SK-N-SH (cell line): ENCODE data around the gene DPRX. TPM values are rescaled to one million over a fixed set of nuclear protein-coding genes. Genes with fewer than 3 reads are reported as not detected.

Source experiments
- CTCF ChIA-PET: fragments of 300-600, 350-600 bp; formaldehyde crosslinking; extraction: SDS; loops from one replicate; lab custom pipeline; 2021; lab: Yijun Ruan, JAX
- POLR2A ChIA-PET: fragments of 350-600 bp; sonication (Branson Sonifier 250); formaldehyde crosslinking; extraction: SDS; loops from one replicate; lab custom pipeline; 2020; ENCODE audit warnings: antibody characterized with exemption, inconsistent platforms; lab: Yijun Ruan, JAX
- DNase-seq: peaks from one replicate; pipeline ENCODE4 v3.0.0; 2012
- H2AFZ ChIP-seq: fragments of 200-600 bp; sonication (generic); 2 replicates; pipeline ENCODE4 v1.8.1; 2016; ENCODE audit warnings: antibody characterized with exemption, mild to moderate bottlenecking, low read depth
- H3F3A ChIP-seq: fragments of 200-600 bp; sonication (generic); replicated peaks from 2 replicates; pipeline ENCODE3; 2016; ENCODE audit warnings: antibody characterized with exemption, mild to moderate bottlenecking; ENCODE audit not compliant: insufficient read depth
- H3K27ac ChIP-seq, 2 experiments: fragments of 200-500 bp in 1 of 2; fragments of 200-600 bp in 1 of 2; sonication (Bioruptor generic) in 1 of 2; sonication (generic), shearing (Covaris generic) in 1 of 2; 2 replicates each; pipeline versions ENCODE4 v1.5.1 to v1.6.1; 2014 to 2016; ENCODE audit warnings: low read depth in 2 of 2, inconsistent platforms in 1 of 2, low read length in 1 of 2, mild to moderate bottlenecking in 1 of 2, mixed read lengths in 1 of 2
- H3K27me3 ChIP-seq: fragments of 200-600 bp; sonication (generic), shearing (Covaris generic); 2 replicates; pipeline ENCODE4 v1.6.1; 2016; ENCODE audit warnings: mixed run types; ENCODE audit not compliant: insufficient read depth
- H3K36me3 ChIP-seq, 2 experiments: fragments of 200-500 bp in 1 of 2; fragments of 200-600 bp in 1 of 2; sonication (Bioruptor generic) in 1 of 2; sonication (generic) in 1 of 2; replicated peaks in 1 of 2; 2 replicates each; pipeline versions ENCODE3 to v1.5.1; 2014 to 2016; ENCODE audit warnings: low read length in 1 of 2, mild to moderate bottlenecking in 1 of 2; ENCODE audit not compliant: insufficient read depth in 2 of 2, control insufficient read depth in 1 of 2
- H3K4me1 ChIP-seq, 2 experiments: fragments of 200-500 bp in 1 of 2; fragments of 200-600 bp in 1 of 2; sonication (Bioruptor generic) in 1 of 2; sonication (generic), shearing (Covaris generic) in 1 of 2; 2 replicates each; pipeline versions ENCODE4 v1.5.1 to v1.6.1; 2014 to 2016; ENCODE audit warnings: low read depth in 1 of 2, low read length in 1 of 2, mixed run types in 1 of 2; ENCODE audit not compliant: insufficient read depth in 2 of 2, control insufficient read depth in 1 of 2
- H3K4me2 ChIP-seq: fragments of 200-600 bp; sonication (generic), shearing (Covaris generic); 2 replicates; pipeline ENCODE4 v1.6.1; 2017; ENCODE audit warnings: mixed run types
- H3K4me3 ChIP-seq, 2 experiments: fragments of 200-500 bp in 1 of 2; fragments of 200-600 bp in 1 of 2; sonication (Bioruptor generic) in 1 of 2; sonication (generic), shearing (Covaris generic) in 1 of 2; 2 replicates each; pipeline versions ENCODE4 v1.5.1 to v1.8.1; 2014 to 2016; ENCODE audit warnings: low read depth in 2 of 2, inconsistent platforms in 1 of 2, low read length in 1 of 2, mild to moderate bottlenecking in 1 of 2, mixed read lengths in 1 of 2, moderate library complexity in 1 of 2
- H3K79me2 ChIP-seq: fragments of 200-600 bp; sonication (generic); 2 replicates; pipeline ENCODE4 v1.8.1; 2017; ENCODE audit warnings: mild to moderate bottlenecking; ENCODE audit not compliant: insufficient read depth
- H3K9ac ChIP-seq: fragments of 200-600 bp; sonication (generic); 2 replicates; pipeline ENCODE4 v1.6.1; 2017; ENCODE audit warnings: mixed run types
- H3K9me2 ChIP-seq: fragments of 200-600 bp; sonication (generic); 2 replicates; pipeline ENCODE4 v1.6.1; 2017; ENCODE audit warnings: mixed run types
- H3K9me3 ChIP-seq: fragments of 200-600 bp; sonication (generic); 2 replicates; pipeline ENCODE4 v1.6.1; 2017; ENCODE audit warnings: mixed run types, mild to moderate bottlenecking, moderate library complexity
- H4K20me1 ChIP-seq: fragments of 200-600 bp; sonication (generic); 2 replicates; pipeline ENCODE4 v1.6.1; 2017; ENCODE audit warnings: mild to moderate bottlenecking, mixed run types; ENCODE audit not compliant: insufficient read depth
- CTCF ChIP-seq: fragments of 200-600 bp; sonication (generic); IDR thresholded peaks from 2 replicates; pipeline ENCODE4 v1.6.1; 2017; ENCODE audit warnings: antibody characterized with exemption, mild to moderate bottlenecking, moderate library complexity
- ELF1 ChIP-seq: IDR thresholded peaks from 2 replicates; pipeline ENCODE4 v1.4.0; 2012
- EZH2phosphoT487 ChIP-seq: fragments of 200-600 bp; sonication (generic); IDR thresholded peaks from 2 replicates; pipeline ENCODE4 v1.6.1; 2017; ENCODE audit warnings: low read depth, mixed run types, mild to moderate bottlenecking, antibody characterized with exemption, moderate library complexity, borderline replicate concordance
- FOSL2 ChIP-seq: IDR thresholded peaks from 2 replicates; pipeline ENCODE4 v1.4.0; 2012; ENCODE audit warnings: low read depth, mild to moderate bottlenecking, moderate library complexity, borderline replicate concordance
- FOXJ3 ChIP-seq: sonication (generic); formaldehyde crosslinking; IDR thresholded peaks from 2 replicates; pipeline ENCODE4 v1.5.1; 2020; ENCODE audit warnings: mild to moderate bottlenecking, missing genetic modification reagents
- FOXM1 ChIP-seq: IDR thresholded peaks from 2 replicates; pipeline ENCODE4 v1.4.0; 2012; ENCODE audit warnings: low read depth, mild to moderate bottlenecking
- GABPA ChIP-seq: IDR thresholded peaks from 2 replicates; pipeline ENCODE4 v1.4.0; 2012; ENCODE audit warnings: low read depth, mild to moderate bottlenecking
- GATA2 ChIP-seq: sonication (generic); formaldehyde crosslinking; IDR thresholded peaks from 2 replicates; pipeline ENCODE4 v1.5.0; 2020; ENCODE audit warnings: mild to moderate bottlenecking, missing genetic modification reagents
- IRF3 ChIP-seq: fragments of 150-350 bp; IDR thresholded peaks from 2 replicates; pipeline ENCODE4 v1.6.1; 2016; ENCODE audit warnings: mild to moderate bottlenecking, low read depth, low read length
- JUND ChIP-seq: IDR thresholded peaks from 2 replicates; pipeline ENCODE4 v1.4.0; 2012
- MEF2A ChIP-seq: IDR thresholded peaks from 2 replicates; pipeline ENCODE4 v1.4.0; 2012; ENCODE audit warnings: low read depth, borderline replicate concordance
- MXI1 ChIP-seq: IDR thresholded peaks from 2 replicates; pipeline ENCODE4 v1.6.1; 2012; ENCODE audit warnings: mild to moderate bottlenecking, low read depth, low read length, improper control_type of control experiment
- NFIC ChIP-seq: IDR thresholded peaks from 2 replicates; pipeline ENCODE4 v1.4.0; 2012; ENCODE audit warnings: borderline replicate concordance
- POLR2AphosphoS5 ChIP-seq: IDR thresholded peaks from 2 replicates; pipeline ENCODE4 v1.6.1; 2012; ENCODE audit warnings: low read depth, low read length
- RAD21 ChIP-seq: IDR thresholded peaks from 2 replicates; pipeline ENCODE4 v1.6.1; 2012; ENCODE audit warnings: mild to moderate bottlenecking, low read length
- RFX5 ChIP-seq: IDR thresholded peaks from 2 replicates; pipeline ENCODE4 v1.6.1; 2012; ENCODE audit warnings: mild to moderate bottlenecking, improper control_type of control experiment, low read length
- RXRA ChIP-seq: IDR thresholded peaks from 2 replicates; pipeline ENCODE4 v1.4.0; 2012; ENCODE audit warnings: low read depth, mild to moderate bottlenecking, borderline replicate concordance
- SIN3A ChIP-seq: IDR thresholded peaks from 2 replicates; pipeline ENCODE4 v1.6.1; 2012; ENCODE audit warnings: low read depth, mild to moderate bottlenecking, low read length, moderate library complexity, borderline replicate concordance
- TEAD4 ChIP-seq: IDR thresholded peaks from 2 replicates; pipeline ENCODE4 v1.4.0; 2012; ENCODE audit warnings: mild to moderate bottlenecking, borderline replicate concordance; ENCODE audit not compliant: insufficient read depth
- WGBS: methylation state at CpG from one replicate; pipeline ENCODE4 v1.1.6; 2017; ENCODE audit warnings: low lambda C conversion rate; 5-methylcytosine and 5-hydroxymethylcytosine counted together
- polyA plus RNA-seq, 3 experiments: library from polyadenylated mRNA; depleted of rRNA; stranded (reverse); fragments of >200 nt; gene quantifications; 2 replicates each; pipeline ENCODE4 v1.2.3, GENCODE V29; 2012
- TF ChIP-seq, protein P1 (sequence below): IDR thresholded peaks from 2 replicates; pipeline ENCODE4 v1.6.1; 2012; ENCODE audit warnings: mild to moderate bottlenecking, low read depth, low read length, moderate library complexity

DPRX gene
- polyA plus RNA-seq, 1 of the 3 experiments (the other 2 are of a cell fraction), result not detected

- no peak overlapping the region for H2AFZ ChIP-seq
- no peak overlapping the region for H3K4me2 ChIP-seq
- H3K9me2 ChIP-seq, result no peaks in the 10 kb centered on the region
- H3K27ac ChIP-seq, result no peak overlapping the region
- CTCF ChIA-PET, result no interaction called here
- 38% methylated on average over 13 of the region's 13 CpGs for WGBS
- H3K4me3 ChIP-seq, result no peak overlapping the region
- H3F3A ChIP-seq, result no peaks in the 10 kb centered on the region
- no peak for TF ChIP-seq GATA2 (CRISPR knock-in tag)
- no peak for TF ChIP-seq SIN3A
- TF ChIP-seq CTCF, result no peak
- no peak for TF ChIP-seq JUND
- TF ChIP-seq FOSL2, result no peak
- TF ChIP-seq RXRA, result no peak
- no peak for TF ChIP-seq ELF1
- TF ChIP-seq FOXJ3 (CRISPR knock-in tag), result no peak
- no peak for TF ChIP-seq NFIC
- no peak for TF ChIP-seq TEAD4
- no peak for TF ChIP-seq RFX5
- no peak for TF ChIP-seq EZH2phosphoT487
- TF ChIP-seq GABPA, result no peak
- no peak for TF ChIP-seq POLR2AphosphoS5
- no peak for TF ChIP-seq MEF2A
- TF ChIP-seq RAD21, result no peak
- TF ChIP-seq MXI1, result no peak
- TF ChIP-seq IRF3, result no peak
- no peak for TF ChIP-seq FOXM1
- TF ChIP-seq, protein P1, sequence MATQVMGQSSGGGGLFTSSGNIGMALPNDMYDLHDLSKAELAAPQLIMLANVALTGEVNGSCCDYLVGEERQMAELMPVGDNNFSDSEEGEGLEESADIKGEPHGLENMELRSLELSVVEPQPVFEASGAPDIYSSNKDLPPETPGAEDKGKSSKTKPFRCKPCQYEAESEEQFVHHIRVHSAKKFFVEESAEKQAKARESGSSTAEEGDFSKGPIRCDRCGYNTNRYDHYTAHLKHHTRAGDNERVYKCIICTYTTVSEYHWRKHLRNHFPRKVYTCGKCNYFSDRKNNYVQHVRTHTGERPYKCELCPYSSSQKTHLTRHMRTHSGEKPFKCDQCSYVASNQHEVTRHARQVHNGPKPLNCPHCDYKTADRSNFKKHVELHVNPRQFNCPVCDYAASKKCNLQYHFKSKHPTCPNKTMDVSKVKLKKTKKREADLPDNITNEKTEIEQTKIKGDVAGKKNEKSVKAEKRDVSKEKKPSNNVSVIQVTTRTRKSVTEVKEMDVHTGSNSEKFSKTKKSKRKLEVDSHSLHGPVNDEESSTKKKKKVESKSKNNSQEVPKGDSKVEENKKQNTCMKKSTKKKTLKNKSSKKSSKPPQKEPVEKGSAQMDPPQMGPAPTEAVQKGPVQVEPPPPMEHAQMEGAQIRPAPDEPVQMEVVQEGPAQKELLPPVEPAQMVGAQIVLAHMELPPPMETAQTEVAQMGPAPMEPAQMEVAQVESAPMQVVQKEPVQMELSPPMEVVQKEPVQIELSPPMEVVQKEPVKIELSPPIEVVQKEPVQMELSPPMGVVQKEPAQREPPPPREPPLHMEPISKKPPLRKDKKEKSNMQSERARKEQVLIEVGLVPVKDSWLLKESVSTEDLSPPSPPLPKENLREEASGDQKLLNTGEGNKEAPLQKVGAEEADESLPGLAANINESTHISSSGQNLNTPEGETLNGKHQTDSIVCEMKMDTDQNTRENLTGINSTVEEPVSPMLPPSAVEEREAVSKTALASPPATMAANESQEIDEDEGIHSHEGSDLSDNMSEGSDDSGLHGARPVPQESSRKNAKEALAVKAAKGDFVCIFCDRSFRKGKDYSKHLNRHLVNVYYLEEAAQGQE, result no peak
- TF ChIP-seq, all 33 proteins: peak for 0
- peaks cover 10% of the 10 kb centered on the region; the same call in 1 of the 2 replicates for H3K27me3 ChIP-seq
- no peak for DNase-seq
- H3K9ac ChIP-seq, result no peak overlapping the region
- no peaks in the 10 kb centered on the region for H3K4me1 ChIP-seq
- H4K20me1 ChIP-seq, result no peaks in the 10 kb centered on the region
- no peaks in the 10 kb centered on the region for H3K36me3 ChIP-seq
- POLR2A ChIA-PET, result no interaction called here
- no peaks in the 10 kb centered on the region for H3K9me3 ChIP-seq
- no peaks in the 10 kb centered on the region for H3K79me2 ChIP-seq
These were observed 15.6 kb downstream of the DPRX start for GRCh38 chr19:53647350-53647749.
